ENCODE measurements around the gene CFAP52.
"Not testable (repeated sequence)": the region's sequence is repeated elsewhere in the genome, so short reads cannot be mapped to it uniquely, and the experiment has no call there.

The CFAP52 gene

GRCh38 chr17:9645851-9646545, 69.6 kb downstream of the CFAP52 start:
- DNase-seq: peak in 2 of 56 donors; percentile 9 to 10

GRCh38 chr17:9646546-9646885, 70.1 kb downstream of the CFAP52 start:
- no peak for DNase-seq

GRCh38 chr17:9647014-9647413, 70.6 kb downstream of the CFAP52 start:
- no peak for DNase-seq

- no peak for DNase-seq
Observed at GRCh38 chr17:9648521-9649110, 72.2 kb downstream of the CFAP52 start.

GRCh38 chr17:9658593-9659211, 82.3 kb downstream of the CFAP52 start:
- no peak for DNase-seq

- DNase-seq: no peak
Observed at GRCh38 chr17:9661027-9661426, 84.6 kb downstream of the CFAP52 start.

- not testable (repeated sequence) for DNase-seq
Observed at GRCh38 chr17:9663511-9663910, 87.1 kb downstream of the CFAP52 start.

- DNase-seq: no peak
Observed at GRCh38 chr17:9666461-9667050, 90.1 kb downstream of the CFAP52 start.

- no peak for DNase-seq
Observed at GRCh38 chr17:9668517-9668916, 92.1 kb downstream of the CFAP52 start.

GRCh38 chr17:9669551-9670008, 93.1 kb downstream of the CFAP52 start:
- DNase-seq: no peak

GRCh38 chr17:9670596-9670995, 94.2 kb downstream of the CFAP52 start:
- DNase-seq: no peak

GRCh38 chr17:9671559-9671958, 95.1 kb downstream of the CFAP52 start:
- no peak for DNase-seq

- DNase-seq: no peak
Observed at GRCh38 chr17:9672266-9672665, 95.8 kb downstream of the CFAP52 start.

GRCh38 chr17:9672691-9673090, 96.2 kb downstream of the CFAP52 start:
- DNase-seq: no peak

- no peak for DNase-seq
Observed at GRCh38 chr17:9676084-9676483, 99.6 kb downstream of the CFAP52 start.

- no peak for DNase-seq
Observed at GRCh38 chr17:9676820-9677310, 100.4 kb downstream of the CFAP52 start.

- DNase-seq: no peak
Observed at GRCh38 chr17:9677411-9677810, 101.0 kb downstream of the CFAP52 start.

GRCh38 chr17:9677896-9678295, 101.5 kb downstream of the CFAP52 start:
- no peak for DNase-seq

- no peak for DNase-seq
Observed at GRCh38 chr17:9684955-9685621, 108.6 kb downstream of the CFAP52 start.
